GM18517 (cell line): ENCODE results near the gene WDR18.

Source experiments
- ATAC-seq: cut with Tn5 transposase; IDR thresholded peaks from one replicate; pipeline ENCODE4 v1.9.1; 2021; ENCODE audit warnings: mild to moderate bottlenecking, moderate library complexity; ENCODE audit not compliant: unreplicated experiment

The WDR18 gene

GRCh38 chr19:964761-965694 lies 19.1 kb upstream of the WDR18 start:
- ATAC-seq: no peak

GRCh38 chr19:966485-967088 lies 17.6 kb upstream of the WDR18 start:
- ATAC-seq: no peak

GRCh38 chr19:970695-971094 lies 13.4 kb upstream of the WDR18 start:
- no peak for ATAC-seq

- ATAC-seq: no peak
Observed at GRCh38 chr19:971795-972194, 12.3 kb upstream of the WDR18 start.

GRCh38 chr19:972281-972680 lies 11.9 kb upstream of the WDR18 start:
- ATAC-seq: no peak

GRCh38 chr19:973726-974563 lies 10.2 kb upstream of the WDR18 start:
- ATAC-seq: no peak

- ATAC-seq: no peak
Observed at GRCh38 chr19:974564-975257, 9.4 kb upstream of the WDR18 start.

- no peak for ATAC-seq
Observed at GRCh38 chr19:976476-976875, 7.7 kb upstream of the WDR18 start.

- no peak for ATAC-seq
Observed at GRCh38 chr19:977058-977464, 7.1 kb upstream of the WDR18 start.

- no peak for ATAC-seq
Observed at GRCh38 chr19:979318-979741, 4.8 kb upstream of the WDR18 start.

GRCh38 chr19:980133-980998 lies 3.8 kb upstream of the WDR18 start:
- ATAC-seq: no peak

GRCh38 chr19:982567-983170 lies 1.5 kb upstream of the WDR18 start:
- no peak for ATAC-seq

GRCh38 chr19:986083-986482 lies 1.9 kb downstream of the WDR18 start:
- ATAC-seq: no peak

- ATAC-seq: no peak
Observed at GRCh38 chr19:988081-988480, 3.9 kb downstream of the WDR18 start.

- no peak for ATAC-seq
Observed at GRCh38 chr19:988510-988909, 4.4 kb downstream of the WDR18 start.

GRCh38 chr19:989381-990081 lies 5.4 kb downstream of the WDR18 start:
- ATAC-seq: no peak

GRCh38 chr19:990119-990571 lies 6.0 kb downstream of the WDR18 start:
- no peak for ATAC-seq

GRCh38 chr19:990746-991145 lies 6.6 kb downstream of the WDR18 start:
- no peak for ATAC-seq
